KOPT-K1 (cell line): ENCODE data around the gene KRTAP3-2.
"Not testable (repeated sequence)": the region's sequence is repeated elsewhere in the genome, so short reads cannot be mapped to it uniquely, and the experiment has no call there.

ENCODE experiments used
- H3K27ac ChIP-seq: fragments of 200-600 bp; sonication (generic); 2 replicates; pipeline ENCODE4 v1.5.1; 2016; ENCODE audit warnings: antibody characterized with exemption, mild to moderate bottlenecking, low read depth, low read length; ENCODE audit not compliant: poor library complexity, severe bottlenecking
- H3K36me3 ChIP-seq: fragments of 200-600 bp; sonication (generic); 2 replicates; pipeline ENCODE4 v1.5.1; 2017; ENCODE audit warnings: antibody characterized with exemption, mild to moderate bottlenecking, low read length, moderate library complexity; ENCODE audit not compliant: insufficient read depth
- H3K9me3 ChIP-seq: fragments of 200-600 bp; sonication (generic); 2 replicates; pipeline ENCODE4 v1.5.1; 2017; ENCODE audit warnings: antibody characterized with exemption, low read length, mild to moderate bottlenecking; ENCODE audit not compliant: insufficient read depth, poor library complexity, severe bottlenecking

The KRTAP3-2 gene

DNA sequence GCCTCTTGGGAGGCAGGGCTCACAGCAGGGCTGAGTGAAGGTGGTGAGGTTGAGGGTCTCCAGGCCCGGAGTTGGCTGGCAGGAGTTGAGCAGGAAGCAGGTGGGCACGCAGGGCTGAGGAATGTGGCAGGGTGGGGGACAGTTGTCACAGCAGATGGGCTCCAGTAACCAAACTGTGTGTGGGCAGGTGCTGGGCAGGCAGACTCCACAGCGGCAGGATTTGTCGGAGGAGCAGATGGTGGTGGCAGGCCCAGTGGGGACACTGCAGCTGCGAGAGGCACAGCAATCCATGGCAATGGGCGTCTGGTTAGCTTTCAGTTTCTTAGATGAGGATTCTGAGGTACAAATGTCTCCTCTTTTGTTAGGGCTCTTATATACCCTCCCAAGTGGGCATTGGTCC, at the start of gene KRTAP3-2:
Gene KRTAP3-2 (minus strand): TSS at position 344 of the 400 bp plus-strand sequence. CDS start 53 bp downstream, at position 291.
- not testable (repeated sequence) for H3K9me3 ChIP-seq, H3K27ac ChIP-seq, H3K36me3 ChIP-seq

DNA sequence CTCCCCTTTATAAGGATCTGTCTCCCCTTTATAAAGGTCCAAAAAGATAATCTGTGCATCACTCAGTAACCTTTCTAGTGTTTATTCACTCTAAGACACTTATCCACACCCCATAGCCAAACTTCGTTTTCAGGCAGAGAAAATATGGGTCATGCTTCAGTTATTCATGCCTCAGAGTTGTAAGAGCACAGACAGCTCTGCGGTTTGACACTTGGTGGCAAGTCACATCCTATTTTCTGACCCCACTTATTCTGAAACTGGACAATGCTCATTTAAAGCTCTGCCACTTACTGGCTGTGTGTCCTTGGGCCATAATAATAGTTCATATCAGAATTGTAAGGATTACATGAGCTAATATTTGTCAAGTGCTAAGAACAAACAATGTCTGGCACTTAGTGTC, 49.4 kb upstream of the KRTAP3-2 start:
- no peaks in the 10 kb centered on the region for H3K9me3 ChIP-seq
- no peak overlapping the region for H3K27ac ChIP-seq
- H3K36me3 ChIP-seq: no peaks in the 10 kb centered on the region

DNA sequence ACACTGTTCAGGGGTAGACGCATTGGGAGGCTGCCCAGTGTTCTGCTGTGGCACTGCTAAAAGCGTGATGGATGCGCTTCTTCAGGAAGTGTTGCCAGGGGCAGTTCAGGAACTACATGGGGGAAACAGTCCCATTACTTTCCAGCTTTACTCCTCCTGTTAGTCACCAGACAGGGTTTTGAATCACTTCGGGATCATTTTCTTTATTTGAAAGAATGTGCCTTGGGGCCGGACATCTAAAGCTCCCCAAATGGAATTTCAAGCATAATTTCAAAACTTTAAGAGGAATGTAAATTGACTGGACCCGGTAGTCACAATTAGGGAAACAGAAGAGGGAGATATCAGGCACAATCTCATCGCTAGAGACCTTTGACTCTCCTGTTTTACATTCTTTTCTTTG, 48.7 kb upstream of the KRTAP3-2 start:
- peaks cover 3% of the 10 kb centered on the region for H3K9me3 ChIP-seq
- no peak overlapping the region for H3K27ac ChIP-seq
- no peaks in the 10 kb centered on the region for H3K36me3 ChIP-seq

DNA sequence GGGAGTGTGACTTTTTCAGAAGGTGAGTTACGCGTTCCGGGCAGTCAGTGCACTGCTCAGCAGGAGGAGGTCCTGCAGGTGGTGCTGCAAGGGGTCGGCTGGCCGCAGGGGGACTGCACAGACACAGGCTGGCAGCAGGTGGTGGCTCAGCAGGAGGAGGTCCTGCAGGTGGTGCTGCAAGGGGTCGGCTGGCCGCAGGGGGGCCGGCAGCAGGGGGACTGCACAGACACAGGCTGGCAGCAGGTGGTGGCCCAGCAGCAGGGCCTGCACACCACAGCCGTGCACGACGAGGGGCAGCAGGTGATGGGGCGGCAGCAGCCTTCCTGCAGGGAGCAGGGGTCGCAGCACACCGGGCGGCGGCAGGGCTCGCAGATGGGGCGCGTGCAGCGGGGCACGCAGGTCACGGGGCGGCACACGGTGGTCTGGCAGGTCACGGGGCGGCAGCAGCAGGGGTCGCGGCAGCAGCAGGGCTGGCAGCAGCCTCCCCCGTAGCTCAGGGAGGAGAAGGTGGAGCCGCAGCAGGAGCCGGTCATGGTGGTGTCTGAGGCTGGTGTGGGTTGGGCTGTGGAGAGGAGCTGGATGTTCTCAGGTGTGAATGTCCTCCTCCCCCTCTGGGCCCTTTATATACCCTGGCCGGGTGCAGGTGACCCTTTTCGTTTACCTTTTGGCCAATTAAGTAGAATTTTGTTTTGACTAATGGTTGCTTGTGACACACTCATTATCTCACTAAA, 47.2 kb upstream of the KRTAP3-2 start, which contains the start of gene KRTAP2-1:
Gene KRTAP2-1 (minus strand): TSS at position 582 of the 731 bp plus-strand sequence. CDS start 49 bp downstream, at position 533.
- not testable (repeated sequence) for H3K36me3 ChIP-seq, H3K27ac ChIP-seq
- H3K9me3 ChIP-seq: peaks cover 12% of the 10 kb centered on the region

DNA sequence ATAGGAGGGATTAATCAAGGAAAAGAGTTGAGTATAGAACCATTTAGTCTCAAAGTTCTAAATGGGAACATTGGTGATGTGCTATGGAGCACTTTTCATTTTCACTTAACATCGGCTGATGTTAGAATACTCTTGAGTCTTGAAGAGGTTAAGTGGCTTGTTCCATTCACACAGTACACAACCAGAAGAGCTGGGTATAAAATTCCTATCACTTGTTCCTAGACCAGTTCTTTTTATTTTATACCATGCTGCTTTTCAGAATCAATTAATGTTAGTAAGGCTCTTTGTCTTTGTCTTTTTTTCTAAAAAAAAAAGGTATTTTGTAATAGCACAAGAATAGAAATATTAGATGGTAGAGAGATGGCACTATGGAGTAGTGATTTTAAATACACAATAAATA, 43.2 kb upstream of the KRTAP3-2 start:
- peaks cover 12% of the 10 kb centered on the region for H3K9me3 ChIP-seq
- no peak overlapping the region for H3K27ac ChIP-seq
- H3K36me3 ChIP-seq: no peaks in the 10 kb centered on the region

DNA sequence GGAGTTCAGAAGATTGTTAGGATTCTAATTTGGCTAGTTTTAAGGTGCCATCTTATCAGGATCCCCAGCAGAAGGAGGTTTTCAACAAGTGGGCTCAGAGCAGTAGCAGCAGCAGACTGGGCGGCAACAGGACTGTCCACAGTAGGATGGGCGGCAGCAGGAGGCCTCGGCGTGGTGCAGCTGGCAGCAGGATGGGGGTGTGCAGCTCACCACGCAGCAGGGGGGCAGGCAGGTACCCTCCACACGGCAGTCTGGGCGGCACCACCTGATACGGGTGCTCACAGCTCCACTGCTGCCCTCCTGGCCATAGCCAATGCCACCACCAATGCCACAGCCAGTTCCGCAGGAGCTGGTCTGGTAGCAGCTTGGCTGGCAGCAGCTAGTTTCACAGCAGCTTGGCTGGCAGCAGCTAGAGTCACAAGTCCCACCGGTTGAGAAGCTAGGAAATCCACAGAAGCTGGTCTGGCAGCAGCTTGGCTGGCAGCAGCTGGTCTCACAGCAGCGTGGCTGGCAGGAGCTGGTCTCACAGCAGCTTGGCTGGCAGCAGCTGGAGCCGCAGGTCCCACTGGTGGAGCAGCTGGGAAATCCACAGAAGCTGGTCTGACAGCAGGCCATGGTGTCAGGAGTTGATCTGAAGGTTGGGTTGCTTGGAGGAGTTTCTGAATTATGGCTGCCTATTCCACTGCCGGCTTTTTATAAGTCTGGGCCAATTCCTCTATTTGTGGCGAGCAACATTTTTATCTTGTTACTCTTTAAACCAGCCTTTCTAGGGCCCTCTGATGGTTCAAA, 41.3 kb upstream of the KRTAP3-2 start, which contains the start of gene KRTAP1-1:
Gene KRTAP1-1 (minus strand): TSS at position 668 of the 789 bp plus-strand sequence. CDS start 53 bp downstream, at position 615.
- peaks cover 12% of the 10 kb centered on the region for H3K9me3 ChIP-seq
- not testable (repeated sequence) for H3K27ac ChIP-seq, H3K36me3 ChIP-seq

DNA sequence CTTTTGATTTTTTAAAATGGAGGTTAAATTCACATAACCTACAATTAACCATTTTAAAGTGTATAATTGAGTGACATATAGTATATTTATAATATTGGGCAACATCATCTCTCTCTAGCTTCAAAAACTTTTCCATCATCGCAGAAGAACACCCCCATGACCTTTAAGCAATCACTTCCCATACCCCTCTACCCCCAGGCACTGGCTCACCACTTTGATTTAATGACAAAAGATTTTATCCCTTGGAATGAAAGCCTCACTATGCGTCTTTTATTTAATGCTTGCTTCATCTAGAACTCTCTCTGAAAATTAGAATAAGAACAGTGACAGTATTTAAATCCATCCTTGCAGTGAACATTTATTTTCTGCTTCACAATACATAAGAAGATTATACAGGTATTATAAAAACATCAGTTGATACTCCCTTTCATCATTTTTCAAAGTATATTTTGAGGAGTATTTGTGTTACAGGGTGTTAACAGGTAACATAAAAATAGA, 38.2 kb upstream of the KRTAP3-2 start:
- Histone ChIP-seq H3K36me3 (no peaks in the 10 kb centered on the region), H3K9me3 (peaks cover 6% of the 10 kb centered on the region), H3K27ac (no peak overlapping the region)

DNA sequence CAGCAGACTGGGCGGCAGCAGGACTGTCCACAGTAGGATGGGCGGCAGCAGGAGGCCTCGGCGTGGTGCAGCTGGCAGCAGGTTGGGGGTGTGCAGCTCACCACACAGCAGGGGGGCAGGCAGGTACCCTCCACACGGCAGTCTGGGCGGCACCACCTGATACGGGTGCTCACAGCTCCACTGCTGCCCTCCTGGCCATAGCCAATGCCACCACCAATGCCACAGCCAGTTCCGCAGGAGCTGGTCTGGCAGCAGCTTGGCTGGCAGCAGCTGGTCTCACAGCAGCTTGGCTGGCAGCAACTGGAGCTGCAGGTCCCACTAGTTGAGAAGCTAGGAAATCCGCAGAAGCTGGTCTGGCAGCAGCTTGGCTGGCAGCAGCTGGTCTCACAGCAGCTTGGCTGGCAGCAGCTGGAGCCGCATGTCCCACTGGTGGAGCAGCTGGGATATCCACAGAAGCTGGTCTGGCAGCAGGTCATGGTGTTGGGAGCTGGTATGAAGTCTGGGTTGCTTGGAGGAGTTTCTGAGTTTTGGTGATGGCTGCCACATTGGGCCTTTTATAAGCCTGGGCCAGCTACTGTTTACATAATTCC, 34.7 kb upstream of the KRTAP3-2 start, which contains the start of gene KRTAP1-3:
Gene KRTAP1-3 (minus strand): TSS at position 529 of the 590 bp plus-strand sequence. CDS start 53 bp downstream, at position 476.
- H3K36me3 ChIP-seq, H3K9me3 ChIP-seq, H3K27ac ChIP-seq: not testable (repeated sequence)

DNA sequence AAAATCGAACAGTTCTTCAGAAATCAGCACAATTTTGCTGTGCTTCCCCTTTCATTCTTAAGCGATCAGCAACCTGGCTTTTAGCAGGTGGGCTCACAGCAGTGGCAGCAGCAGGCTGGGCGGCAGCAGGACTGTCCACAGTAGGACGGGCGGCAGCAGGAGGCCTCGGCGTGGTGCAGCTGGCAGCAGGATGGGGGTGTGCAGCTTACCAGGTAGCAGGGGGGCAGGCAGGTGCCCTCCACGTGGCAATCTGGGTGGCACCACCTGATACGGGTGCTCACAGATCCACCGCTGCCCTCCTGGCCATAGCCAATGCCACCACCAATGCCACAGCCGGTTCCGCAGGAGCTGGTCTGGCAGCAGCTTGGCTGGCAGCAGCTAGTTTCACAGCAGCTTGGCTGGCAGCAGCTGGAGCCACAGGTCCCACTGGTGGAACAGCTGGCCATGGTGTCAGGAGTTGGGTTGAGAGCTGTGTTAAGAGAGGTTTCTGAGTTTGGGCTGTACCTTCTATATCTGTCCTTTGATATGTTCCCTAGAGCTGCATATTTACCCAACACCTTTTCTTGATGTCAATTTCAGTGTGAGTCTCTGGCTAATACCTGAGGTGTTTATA, 30.0 kb upstream of the KRTAP3-2 start, which contains the start of gene KRTAP1-4:
Gene KRTAP1-4 (minus strand): TSS at position 563 of the 613 bp plus-strand sequence. CDS start 117 bp downstream, at position 446.
- Histone ChIP-seq H3K9me3 (no peaks in the 10 kb centered on the region), H3K36me3 (no peaks in the 10 kb centered on the region), H3K27ac (no peak within 1 kb of the TSS)

DNA sequence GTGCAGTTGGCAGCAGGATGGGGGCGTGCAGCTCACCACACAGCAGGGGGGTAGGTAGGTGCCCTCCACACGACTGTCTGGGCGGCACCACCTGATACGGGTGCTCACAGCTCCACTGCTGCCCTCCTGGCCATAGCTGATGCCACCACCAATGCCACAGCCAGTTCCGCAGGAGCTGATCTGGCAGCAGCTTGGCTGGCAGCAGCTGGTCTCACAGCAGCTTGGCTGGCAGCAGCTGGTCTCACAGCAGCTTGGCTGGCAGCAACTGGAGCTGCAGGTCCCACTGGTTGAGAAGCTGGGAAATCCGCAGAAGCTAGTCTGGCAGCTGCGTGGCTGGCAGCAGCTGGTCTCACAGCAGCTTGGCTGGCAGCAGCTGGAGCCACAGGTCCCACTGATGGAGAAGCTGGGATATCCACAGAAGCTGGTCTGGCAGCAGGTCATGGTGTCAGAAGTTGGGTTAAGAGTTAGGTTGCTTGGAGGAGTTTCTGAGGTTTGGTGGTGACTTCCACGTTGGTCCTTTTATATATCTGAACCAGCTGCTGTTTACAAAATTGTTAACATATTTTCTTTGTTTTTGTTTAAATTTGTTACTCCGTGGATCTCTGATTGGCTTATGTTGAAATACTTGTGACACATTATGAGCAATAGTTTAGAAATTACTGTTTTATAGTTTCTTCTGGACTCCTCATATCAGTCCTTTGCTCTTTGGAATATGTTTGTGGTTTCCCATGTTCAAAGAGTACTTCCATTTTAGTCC, 27.2 kb upstream of the KRTAP3-2 start, which contains the start of gene KRTAP1-5:
Gene KRTAP1-5 (minus strand): TSS at position 494 of the 757 bp plus-strand sequence. CDS start 53 bp downstream, at position 441.
- no peak within 1 kb of the TSS for H3K27ac ChIP-seq
- H3K9me3 ChIP-seq: no peaks in the 10 kb centered on the region
- no peaks in the 10 kb centered on the region for H3K36me3 ChIP-seq

DNA sequence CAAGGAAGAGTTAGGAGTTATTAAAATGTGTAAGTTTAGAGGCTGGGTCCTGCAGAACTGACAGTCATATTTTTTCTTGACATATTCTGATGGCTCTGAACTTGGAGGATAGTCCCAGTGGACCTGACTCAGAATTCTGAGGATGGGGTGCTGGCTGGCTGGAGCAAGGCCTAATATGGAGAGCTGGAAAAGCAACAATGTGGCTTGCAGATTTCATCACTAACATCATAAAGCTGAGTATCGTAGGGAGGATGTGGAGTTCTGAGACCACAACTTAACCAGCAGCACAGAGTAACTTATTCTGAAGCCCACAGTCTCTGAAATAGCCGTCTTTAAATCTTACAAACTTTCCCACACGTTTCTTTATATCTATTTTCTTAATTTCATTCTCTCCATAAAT, 25.0 kb upstream of the KRTAP3-2 start:
- H3K27ac ChIP-seq: no peak overlapping the region
- no peaks in the 10 kb centered on the region for H3K36me3 ChIP-seq
- H3K9me3 ChIP-seq: no peaks in the 10 kb centered on the region

DNA sequence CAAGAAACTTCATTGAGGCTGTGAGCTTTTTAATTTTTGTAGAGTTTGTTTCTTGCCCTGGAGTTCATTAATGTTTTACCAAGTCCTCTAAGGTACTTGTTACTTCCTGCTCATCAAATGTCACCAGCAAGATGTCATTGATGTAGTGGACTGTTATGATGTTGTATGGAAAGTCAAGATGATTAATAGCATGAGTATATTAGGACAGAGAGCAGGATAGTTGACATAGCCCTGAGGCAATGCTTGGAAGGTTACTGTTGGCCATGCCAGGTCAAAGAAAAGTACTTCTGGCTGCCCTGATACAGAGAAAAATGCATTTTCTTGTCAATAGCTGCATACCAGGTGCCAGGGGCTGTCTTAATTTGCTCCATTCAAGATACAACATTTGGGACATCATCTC, 20.6 kb upstream of the KRTAP3-2 start:
- no peak overlapping the region for H3K27ac ChIP-seq
- H3K36me3 ChIP-seq: no peaks in the 10 kb centered on the region
- H3K9me3 ChIP-seq: no peaks in the 10 kb centered on the region

DNA sequence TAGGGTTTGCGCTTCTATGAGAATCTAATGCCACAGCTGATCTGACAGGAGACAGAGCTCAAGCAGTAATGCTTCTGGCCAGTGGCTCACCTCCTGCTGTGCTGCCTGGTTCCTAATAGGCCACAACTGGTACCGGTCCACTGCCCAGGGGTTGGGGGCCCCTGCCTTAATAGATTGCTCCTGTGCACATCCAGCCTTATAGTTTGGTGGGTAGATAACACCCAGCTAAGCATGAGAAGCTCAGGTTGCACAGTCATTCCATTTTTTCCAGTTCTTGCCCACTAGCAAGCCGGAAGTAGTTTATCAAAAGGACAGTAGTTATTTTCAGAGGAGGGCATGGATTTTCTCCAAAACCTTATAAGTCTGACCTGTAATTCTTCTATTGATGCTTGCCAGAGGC, 19.7 kb upstream of the KRTAP3-2 start:
- H3K27ac ChIP-seq: no peak overlapping the region
- no peaks in the 10 kb centered on the region for H3K36me3 ChIP-seq
- H3K9me3 ChIP-seq: no peaks in the 10 kb centered on the region

DNA sequence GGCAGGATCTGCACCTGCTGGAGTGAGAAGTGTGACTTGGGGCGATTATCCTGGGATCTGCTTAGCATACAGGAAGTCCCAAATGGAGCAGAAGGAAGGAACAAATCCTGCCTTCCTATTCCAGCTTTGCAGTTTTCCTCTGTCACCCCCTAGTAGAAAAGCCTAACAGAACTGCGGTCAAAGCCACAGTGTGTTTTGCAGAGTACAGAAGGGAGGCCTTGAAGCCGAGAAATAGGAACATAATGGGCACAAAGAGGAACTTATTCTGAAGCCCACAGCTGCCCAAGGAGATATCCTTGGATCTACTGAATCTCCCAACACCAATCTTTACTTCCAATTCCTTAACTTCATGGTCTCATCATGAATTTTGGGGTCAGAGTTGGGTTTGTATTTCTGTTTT, 18.8 kb upstream of the KRTAP3-2 start:
- H3K9me3 ChIP-seq: no peaks in the 10 kb centered on the region
- H3K36me3 ChIP-seq: no peaks in the 10 kb centered on the region
- no peak overlapping the region for H3K27ac ChIP-seq
